Left ventricle myocardium inferior (tissue), 1 donor: Measurements from ENCODE around the gene KCNT1. TPM values are rescaled to one million over a fixed set of nuclear protein-coding genes. Genes with fewer than 3 reads are reported as not detected.

Experiments used
- DNase-seq: peaks from one replicate; pipeline ENCODE4 v3.0.0-alpha.2; 2020
- H3K27ac ChIP-seq: fragments of 200-600 bp; replicated peaks from 2 replicates; pipeline ENCODE4 v1.8.0; 2021
- H3K27me3 ChIP-seq: fragments of 200-600 bp; 2 replicates; pipeline ENCODE4 v1.8.0; 2021; ENCODE audit warnings: low read depth
- H3K36me3 ChIP-seq: fragments of 200-600 bp; 2 replicates; pipeline ENCODE4 v1.8.0; 2021
- H3K4me1 ChIP-seq: fragments of 200-600 bp; 2 replicates; pipeline ENCODE4 v1.8.0; 2021
- H3K4me3 ChIP-seq: fragments of 200-600 bp; 2 replicates; pipeline ENCODE4 v1.8.0; 2021; ENCODE audit warnings: mild to moderate bottlenecking, moderate library complexity
- H3K9me3 ChIP-seq: fragments of 200-600 bp; replicated peaks from 2 replicates; pipeline ENCODE4 v1.8.0; 2021
- intact Hi-C: fragments of 100-400 bp; cut with micrococcal nuclease; formaldehyde crosslinking; loops from one replicate; pipeline ENCODE4 v1.11.0; 2022
- total RNA-seq: library from RNA; stranded (reverse); fragmentation: NEBNext Ultra II Directional; extraction: Animal tissue kit (Norgen Biotek cat#: 25700); gene quantifications from one replicate; pipeline ENCODE4 v1.2.1, GENCODE V29; 2021
- TF ChIP-seq, protein P1 (sequence below): fragments of 200-600 bp; IDR thresholded peaks from 2 replicates; pipeline ENCODE4 v1.8.0; 2021; ENCODE audit warnings: antibody characterized with exemption, mild to moderate bottlenecking, borderline replicate concordance
- donor health status: DM: no; HTN: yes; CAD: no; lungs with severe emphysema.

KCNT1 gene
- total RNA-seq, 1 donor from 2014 or later, result 3.3 TPM

- TF ChIP-seq, protein P1, sequence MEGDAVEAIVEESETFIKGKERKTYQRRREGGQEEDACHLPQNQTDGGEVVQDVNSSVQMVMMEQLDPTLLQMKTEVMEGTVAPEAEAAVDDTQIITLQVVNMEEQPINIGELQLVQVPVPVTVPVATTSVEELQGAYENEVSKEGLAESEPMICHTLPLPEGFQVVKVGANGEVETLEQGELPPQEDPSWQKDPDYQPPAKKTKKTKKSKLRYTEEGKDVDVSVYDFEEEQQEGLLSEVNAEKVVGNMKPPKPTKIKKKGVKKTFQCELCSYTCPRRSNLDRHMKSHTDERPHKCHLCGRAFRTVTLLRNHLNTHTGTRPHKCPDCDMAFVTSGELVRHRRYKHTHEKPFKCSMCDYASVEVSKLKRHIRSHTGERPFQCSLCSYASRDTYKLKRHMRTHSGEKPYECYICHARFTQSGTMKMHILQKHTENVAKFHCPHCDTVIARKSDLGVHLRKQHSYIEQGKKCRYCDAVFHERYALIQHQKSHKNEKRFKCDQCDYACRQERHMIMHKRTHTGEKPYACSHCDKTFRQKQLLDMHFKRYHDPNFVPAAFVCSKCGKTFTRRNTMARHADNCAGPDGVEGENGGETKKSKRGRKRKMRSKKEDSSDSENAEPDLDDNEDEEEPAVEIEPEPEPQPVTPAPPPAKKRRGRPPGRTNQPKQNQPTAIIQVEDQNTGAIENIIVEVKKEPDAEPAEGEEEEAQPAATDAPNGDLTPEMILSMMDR, result no peak
- DNase-seq, result no peak
- Histone ChIP-seq H3K27ac (no peak overlapping the region), H3K36me3 (no peaks in the 10 kb centered on the region), H3K4me1 (peaks cover 16% of the 10 kb centered on the region), H3K9me3 (no peaks in the 10 kb centered on the region), H3K4me3 (no peak overlapping the region), H3K27me3 (peaks cover 43% of the 10 kb centered on the region)
- intact Hi-C loops, result no loop called here
Observed at GRCh38 chr9:135745686-135746324, 43.8 kb downstream of the KCNT1 start.

DNA sequence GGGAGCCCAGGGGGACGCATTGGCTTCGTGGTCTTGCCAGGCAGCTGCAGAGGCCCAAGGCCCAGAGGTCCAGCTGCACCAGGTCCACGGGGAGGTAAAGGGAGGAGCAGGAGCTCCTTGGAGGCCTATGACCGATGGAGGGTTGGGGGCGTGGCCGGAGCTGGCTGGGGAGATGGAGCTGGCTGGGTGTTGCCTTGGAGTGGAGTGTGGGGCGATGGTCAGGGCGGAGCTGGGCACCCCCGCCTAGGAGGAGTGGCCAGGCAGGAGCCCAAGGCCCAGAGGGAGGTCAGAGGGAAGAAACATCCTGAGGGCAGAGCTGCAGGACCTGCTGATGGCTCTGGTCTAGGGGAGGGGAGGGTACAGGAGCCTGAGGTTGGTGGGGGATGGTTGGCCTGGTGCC is 44.6 kb downstream of the KCNT1 start:
- Histone ChIP-seq H3K27me3 (peaks cover 44% of the 10 kb centered on the region), H3K9me3 (no peaks in the 10 kb centered on the region), H3K36me3 (no peaks in the 10 kb centered on the region), H3K4me3 (no peak overlapping the region), H3K27ac (no peak overlapping the region), H3K4me1 (peaks cover 16% of the 10 kb centered on the region)
- TF ChIP-seq, protein P1, result no peak
- DNase-seq, result no peak
- intact Hi-C loops, result no loop called here

- Histone ChIP-seq H3K27me3 (peaks cover 44% of the 10 kb centered on the region), H3K9me3 (no peaks in the 10 kb centered on the region), H3K27ac (no peak overlapping the region), H3K36me3 (no peaks in the 10 kb centered on the region), H3K4me1 (peaks cover 16% of the 10 kb centered on the region), H3K4me3 (no peak overlapping the region)
- intact Hi-C loops, result no loop called here
- TF ChIP-seq, protein P1, result no peak
- DNase-seq, result no peak
Observed at GRCh38 chr9:135747311-135747710, 45.3 kb downstream of the KCNT1 start.

GRCh38 chr9:135748676-135749075 is 46.7 kb downstream of the KCNT1 start:
- peaks cover 12% of the 10 kb centered on the region for H3K4me1 ChIP-seq
- H3K4me3 ChIP-seq, result no peak overlapping the region
- H3K9me3 ChIP-seq, result no peaks in the 10 kb centered on the region
- intact Hi-C loops, result no loop called here
- no peaks in the 10 kb centered on the region for H3K36me3 ChIP-seq
- TF ChIP-seq, protein P1, result no peak
- no peak overlapping the region for H3K27ac ChIP-seq
- H3K27me3 ChIP-seq, result peaks cover 44% of the 10 kb centered on the region
- DNase-seq, result no peak

- no peaks in the 10 kb centered on the region for H3K9me3 ChIP-seq
- H3K36me3 ChIP-seq, result no peaks in the 10 kb centered on the region
- H3K27ac ChIP-seq, result no peak overlapping the region
- no peak for DNase-seq
- intact Hi-C loops, result no loop called here
- peaks cover 44% of the 10 kb centered on the region for H3K27me3 ChIP-seq
- TF ChIP-seq, protein P1, result no peak
- H3K4me1 ChIP-seq, result peaks cover 5% of the 10 kb centered on the region
- no peak overlapping the region for H3K4me3 ChIP-seq
Observed at GRCh38 chr9:135749171-135750045, 47.4 kb downstream of the KCNT1 start.
